Inflammatory macrophage treated with lipopolysaccharide for 4 hours (primary cell): ENCODE measurements around the gene ARSA.
"Not testable (repeated sequence)": the region's sequence is repeated elsewhere in the genome, so short reads cannot be mapped to it uniquely, and the experiment has no call there.

Source experiments
- DNase-seq: peaks from one replicate; pipeline ENCODE4 v3.0.0-alpha.2; 2020

Gene ARSA

GRCh38 chr22:50627642-50628542, at the start of gene ARSA:
ARSA (minus strand) TSS chr22:50628152; CDS start chr22:50627779, 373 bp downstream.
- peak; percentile 87 for DNase-seq

DNA sequence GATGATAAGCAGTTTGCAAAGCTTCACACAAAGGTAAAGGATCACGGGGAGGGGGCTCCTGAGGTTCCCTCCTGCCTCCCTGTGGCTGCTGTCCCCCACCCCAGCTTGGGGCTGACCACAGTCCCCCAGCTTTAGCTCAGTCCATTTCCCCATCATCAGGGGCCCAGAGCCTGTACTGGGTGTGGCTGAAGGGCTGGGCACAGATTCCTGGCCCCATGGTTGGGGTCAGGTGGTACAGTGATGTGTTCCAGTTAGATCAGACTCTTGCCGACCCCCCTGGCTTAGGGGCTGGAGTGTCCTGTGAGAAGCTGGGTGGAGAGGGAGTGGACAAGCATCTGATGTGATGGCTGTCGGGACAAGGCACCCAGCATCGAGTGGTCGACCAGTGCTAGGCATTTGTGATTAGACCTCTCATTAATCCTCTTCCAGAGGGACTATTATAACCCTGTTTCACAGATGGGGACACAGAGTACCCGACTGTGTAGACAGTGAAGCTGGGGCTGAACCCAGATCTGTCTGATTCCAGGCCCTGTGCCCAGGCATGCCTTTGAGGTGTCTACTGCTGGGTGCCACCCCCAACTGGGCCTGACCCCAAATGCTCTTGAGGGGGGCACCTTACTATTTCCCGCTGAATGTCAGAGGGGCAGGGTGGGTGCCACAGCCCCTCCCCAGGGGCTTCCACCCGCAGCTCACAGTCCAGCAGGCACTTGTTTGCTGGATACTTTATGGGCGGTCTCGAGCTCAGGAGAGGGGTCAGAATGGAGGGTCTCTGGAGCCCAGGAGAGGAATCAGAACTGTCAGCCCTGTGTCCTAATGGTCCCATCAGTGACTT, 48.9 kb upstream of the ARSA start:
- DNase-seq: no peak

DNA sequence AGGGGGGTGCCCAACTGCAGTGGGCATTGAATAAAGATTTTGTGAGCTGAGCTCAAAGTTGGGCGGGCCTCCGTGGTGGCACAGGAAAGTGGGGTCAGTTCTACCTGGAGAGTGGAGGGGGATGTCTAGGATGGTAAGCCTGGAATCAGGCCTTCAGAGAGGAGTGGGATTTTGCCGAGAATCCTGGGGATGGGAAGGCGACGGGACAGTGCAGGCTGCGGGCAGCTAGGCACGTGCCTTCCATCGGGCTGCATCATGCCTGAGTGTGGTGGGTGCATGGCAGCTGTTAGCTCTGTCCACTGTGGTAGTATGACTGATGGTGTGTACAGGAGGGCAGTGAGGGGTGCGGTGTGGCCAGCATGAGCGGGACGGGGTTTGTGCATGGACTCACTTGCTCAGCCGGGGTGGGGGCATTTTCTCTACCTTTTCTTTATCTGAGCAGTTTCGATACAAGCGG, 48.3 kb upstream of the ARSA start:
- no peak for DNase-seq

GRCh38 chr22:50675553-50676179, 47.7 kb upstream of the ARSA start:
- DNase-seq: no peak

GRCh38 chr22:50674606-50675552, 46.9 kb upstream of the ARSA start:
- DNase-seq: no peak

- no peak for DNase-seq
Measured at GRCh38 chr22:50674130-50674500, 46.2 kb upstream of the ARSA start.

GRCh38 chr22:50673231-50674129, 45.5 kb upstream of the ARSA start:
- DNase-seq: no peak

GRCh38 chr22:50672471-50673230, 44.7 kb upstream of the ARSA start, which contains the start of gene SHANK3:
SHANK3 (plus strand) TSS chr22:50672823.
- DNase-seq: no peak

DNA sequence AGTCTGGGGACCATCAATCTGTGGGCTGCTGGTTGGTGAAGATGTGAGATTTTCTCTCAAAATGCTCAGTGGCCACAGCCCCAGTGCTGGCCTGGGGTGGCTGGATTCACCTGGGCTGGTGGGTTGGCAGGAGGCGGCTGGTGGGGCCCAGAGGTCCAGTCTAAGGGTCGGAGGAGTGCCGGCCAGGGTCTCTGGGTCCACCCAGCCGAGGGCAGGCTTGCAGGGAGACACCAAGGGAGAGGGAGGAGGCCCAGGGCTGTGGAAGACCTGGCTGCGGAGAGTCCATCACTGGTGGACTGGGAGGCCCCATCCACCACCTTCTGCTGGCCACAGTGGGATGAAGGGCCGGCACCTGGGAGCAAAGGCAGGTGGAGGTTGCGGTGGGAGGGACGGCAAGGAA, 44.1 kb upstream of the ARSA start:
- no peak for DNase-seq

- no peak for DNase-seq
Measured at GRCh38 chr22:50671641-50672040, 43.7 kb upstream of the ARSA start.

DNA sequence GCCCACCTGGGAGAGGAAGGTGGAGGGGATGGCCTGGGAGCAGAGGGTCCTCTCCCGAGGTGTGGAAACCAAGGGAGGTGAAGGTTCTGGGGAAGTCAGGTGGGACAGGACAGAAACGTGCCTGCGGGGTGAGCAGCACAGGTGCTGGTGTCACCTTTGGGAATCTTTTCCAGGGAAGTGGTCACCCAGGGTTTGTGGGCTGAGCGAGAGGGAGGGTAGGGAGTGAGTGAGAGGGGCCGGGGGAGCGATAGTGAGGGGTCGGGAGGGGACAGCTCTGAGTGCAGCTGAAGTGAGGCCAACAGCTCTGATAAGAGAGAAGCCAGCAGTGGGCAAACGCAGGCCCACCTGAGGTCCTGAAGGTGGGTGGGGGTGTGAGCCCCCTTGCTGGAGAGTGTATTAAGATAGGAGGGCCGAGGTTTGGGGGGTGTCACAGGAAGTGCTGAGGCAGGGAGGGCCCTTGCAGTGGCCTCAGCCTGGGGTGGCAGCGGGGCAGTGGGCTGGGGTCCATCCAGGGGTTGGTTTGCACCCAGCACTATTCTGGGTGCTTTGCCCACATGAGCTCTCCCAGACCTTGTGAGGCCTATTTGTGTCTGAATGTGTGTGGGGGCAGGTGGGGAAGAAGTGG, 43.1 kb upstream of the ARSA start:
- DNase-seq: no peak

GRCh38 chr22:50670513-50670912, 42.6 kb upstream of the ARSA start:
- no peak for DNase-seq

GRCh38 chr22:50665738-50666137, 37.8 kb upstream of the ARSA start:
- no peak for DNase-seq

DNA sequence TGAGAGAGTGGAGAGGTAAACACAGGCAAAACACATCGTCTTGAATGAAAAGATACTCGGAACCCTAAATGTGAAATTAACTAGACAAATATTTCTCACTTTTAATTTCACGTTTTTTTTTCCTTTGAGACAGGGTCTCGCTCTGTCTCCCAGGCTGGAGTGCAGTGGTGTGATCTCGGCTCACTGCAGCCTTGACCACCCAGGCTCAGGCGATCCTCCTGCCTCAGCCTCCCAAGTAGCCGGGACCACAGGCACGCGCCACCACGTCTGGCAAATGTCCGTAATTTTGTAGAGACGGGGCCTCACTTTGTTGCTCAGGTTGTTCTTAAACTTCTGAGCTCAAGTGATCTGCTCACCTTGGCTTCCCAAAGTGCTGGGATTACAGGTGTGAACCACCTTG, 37.3 kb upstream of the ARSA start:
- no peak for DNase-seq

DNA sequence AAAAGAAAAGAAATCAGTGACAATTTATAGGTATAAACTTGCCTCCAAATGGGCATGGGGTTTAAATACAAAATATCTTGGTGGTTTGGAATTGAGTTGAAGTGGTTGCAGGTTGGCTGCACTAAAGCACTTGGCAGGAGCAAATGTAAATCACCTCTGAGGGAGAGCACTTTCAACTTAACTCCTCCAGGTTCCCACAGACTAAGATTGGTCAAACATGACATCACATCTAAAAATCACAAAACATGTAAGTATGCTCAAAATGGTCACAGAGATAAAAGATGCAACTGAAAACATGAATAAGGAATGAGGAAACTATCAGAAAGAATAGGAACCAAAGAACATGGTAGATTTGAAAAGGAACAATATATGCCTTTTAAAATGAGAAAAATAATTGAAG, 32.4 kb upstream of the ARSA start:
- DNase-seq: no peak

DNA sequence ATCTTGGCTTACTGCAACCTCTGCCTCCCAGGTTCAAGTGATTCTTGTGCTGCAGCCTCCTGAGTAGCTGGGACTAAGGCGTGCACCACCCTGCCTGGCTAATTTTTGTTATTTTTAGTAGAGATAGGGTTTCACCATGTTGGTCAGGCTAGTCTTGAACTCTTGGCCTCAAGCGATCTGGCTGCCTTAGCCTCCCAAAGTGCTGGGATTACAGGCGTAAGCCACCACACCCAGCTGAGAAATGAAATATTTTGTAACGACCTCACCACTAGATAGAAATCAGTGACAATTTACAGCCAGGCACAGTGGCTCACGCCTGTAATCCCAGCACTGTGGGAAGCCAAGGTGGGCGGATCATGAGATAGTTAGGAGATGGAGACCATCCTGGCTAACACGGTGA, 31.8 kb upstream of the ARSA start:
- DNase-seq: not testable (repeated sequence)

DNA sequence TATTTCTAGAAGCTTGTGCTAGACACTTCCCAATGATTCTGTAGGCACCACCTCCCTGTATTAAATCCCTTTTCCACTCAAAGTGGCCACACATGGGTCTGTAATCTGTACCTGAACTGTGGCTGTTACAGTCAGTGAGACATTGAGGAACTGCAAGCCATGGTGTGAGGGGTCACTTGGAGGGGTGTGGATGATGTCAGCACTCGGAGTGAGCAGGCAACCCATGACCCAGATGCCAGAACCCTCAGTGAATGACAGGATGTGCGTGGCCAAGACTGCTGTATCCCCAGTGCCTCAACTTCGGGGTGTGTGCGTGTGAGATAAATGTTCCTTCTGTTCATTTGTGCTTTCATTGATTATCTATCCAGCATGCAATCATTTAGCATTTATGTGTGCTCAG, 30.0 kb upstream of the ARSA start:
- peak; percentile 21 for DNase-seq

- peak; percentile 30 for DNase-seq
Measured at GRCh38 chr22:50656122-50657070, 28.4 kb upstream of the ARSA start.

DNA sequence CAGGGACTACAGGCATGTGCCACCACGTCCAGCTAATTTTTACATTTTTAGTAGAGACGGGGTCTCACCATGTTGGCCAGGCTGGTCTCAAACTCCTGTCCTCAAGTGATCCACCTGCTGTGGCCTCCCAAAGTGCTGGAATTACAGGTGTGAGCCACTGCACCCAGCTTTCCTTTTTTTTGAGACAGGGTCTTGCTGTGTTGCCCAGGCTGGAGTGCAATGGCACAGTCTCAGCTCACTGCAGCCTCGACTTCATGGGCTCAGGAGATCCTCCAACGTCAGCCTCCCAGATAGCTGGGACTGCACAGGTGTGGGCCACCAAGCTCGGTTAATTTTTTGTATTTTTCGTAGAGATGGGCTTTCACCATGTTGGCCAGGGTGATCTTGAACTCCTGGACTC, 26.7 kb upstream of the ARSA start:
- DNase-seq: not testable (repeated sequence)
